ENCODE data around the gene CCDC50. TPM values are rescaled to one million over a fixed set of nuclear protein-coding genes. Genes with fewer than 3 reads are reported as not detected.

Gene CCDC50
- total RNA-seq, 1 experiment from 2014 or later, result 47.8 TPM

DNA sequence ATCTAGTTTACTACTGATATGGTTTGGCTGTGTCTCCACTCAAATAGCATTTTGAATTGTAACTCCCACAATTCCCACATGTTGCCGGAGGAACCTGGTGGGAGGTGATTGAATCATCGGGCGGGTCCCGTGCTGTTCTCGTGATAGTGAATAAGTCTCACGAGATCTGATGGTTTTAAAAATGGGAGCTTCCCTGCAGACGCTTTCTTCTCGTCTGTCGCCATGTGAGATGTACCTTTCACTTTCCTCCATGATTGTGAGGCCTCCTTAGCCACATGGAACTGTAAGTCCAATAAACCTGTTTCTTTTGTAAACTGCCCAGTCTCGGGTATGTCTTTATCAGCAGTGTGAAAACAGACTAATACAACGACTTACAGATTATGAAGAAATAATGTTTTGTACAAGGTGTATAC is 96.1 kb downstream of the CCDC50 start:
- no peaks in the 10 kb centered on the region for H3K9me2 ChIP-seq (ENCODE audit: insufficient read depth)
- H3K9me3 ChIP-seq (ENCODE audit: control insufficient read depth in 1 of 2, insufficient read depth in 1 of 2, low read depth in 1 of 2, low read length in 2 of 2), result no peaks in the 10 kb centered on the region
- no peak overlapping the region for H3K4me3 ChIP-seq (replicated peaks in 1 of 2; ENCODE audit: low read depth in 1 of 2, low read length in 2 of 2)
- H4K20me1 ChIP-seq (ENCODE audit: insufficient read depth), result no peaks in the 10 kb centered on the region
- no TSS peak for BruUV-seq (replicated peaks)
- H3K36me3 ChIP-seq (ENCODE audit: control insufficient read depth in 1 of 2, insufficient read depth in 2 of 2, low read length in 2 of 2), result no peaks in the 10 kb centered on the region
- H2AFZ ChIP-seq (ENCODE audit: low read depth, low read length, poor library complexity, severe bottlenecking), result no peak overlapping the region
- ChIA-PET RAD21 (ENCODE audit: low non-redundant PET in 1 of 2, low total read pairs in 2 of 2, uncharacterized antibody in 2 of 2, unreplicated experiment in 2 of 2) (no interaction called here), CTCF (no interaction called here), POLR2A (no interaction called here)
- H3K27me3 ChIP-seq (ENCODE audit: insufficient read depth, low read length), result no peaks in the 10 kb centered on the region
- DNase-seq (ENCODE audit: low read depth, low spot score), result no peak
- no peak overlapping the region for H3K27ac ChIP-seq (ENCODE audit: low read depth, low read length)
- no peaks in the 10 kb centered on the region for H3K4me1 ChIP-seq (ENCODE audit: control insufficient read depth in 1 of 2, insufficient read depth in 2 of 2, low read length in 2 of 2)
- H3K79me2 ChIP-seq (ENCODE audit: insufficient read depth, low read length), result no peaks in the 10 kb centered on the region
- TF ChIP-seq POLR2A (IDR thresholded peaks at IDR 0.05; ENCODE audit: borderline replicate concordance, extremely low read depth, insufficient read depth, insufficient read length) (no peak), SIN3A (IDR thresholded peaks at IDR 0.05; ENCODE audit: low read depth) (no peak), RAD21 (IDR thresholded peaks at IDR 0.05; ENCODE audit: low read depth) (no peak), ZFX (IDR thresholded peaks at IDR 0.05) (no peak), TCF7L2 (IDR thresholded peaks at IDR 0.05; ENCODE audit: borderline replicate concordance, extremely low read depth, insufficient read depth, insufficient read length) (no peak), YY1 (IDR thresholded peaks at IDR 0.05; ENCODE audit: extremely low read depth, insufficient replicate concordance, low read depth, low read length) (no peak), ELF1 (IDR thresholded peaks at IDR 0.05; ENCODE audit: borderline replicate concordance, low read depth) (no peak), ZNF274 (IDR thresholded peaks at IDR 0.05; ENCODE audit: low read depth, low read length) (no peak), FOSL1 (IDR thresholded peaks at IDR 0.05; ENCODE audit: low read depth) (no peak), CBX3 (IDR thresholded peaks at IDR 0.05; ENCODE audit: low read depth) (no peak), EZH2phosphoT487 (IDR thresholded peaks at IDR 0.05; ENCODE audit: borderline replicate concordance) (no peak), EZH2 (IDR thresholded peaks at IDR 0.05) (no peak)
- TF ChIP-seq, protein P1, sequence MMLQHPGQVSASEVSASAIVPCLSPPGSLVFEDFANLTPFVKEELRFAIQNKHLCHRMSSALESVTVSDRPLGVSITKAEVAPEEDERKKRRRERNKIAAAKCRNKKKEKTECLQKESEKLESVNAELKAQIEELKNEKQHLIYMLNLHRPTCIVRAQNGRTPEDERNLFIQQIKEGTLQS (IDR thresholded peaks at IDR 0.05), result no peak
- TF ChIP-seq, protein P2, sequence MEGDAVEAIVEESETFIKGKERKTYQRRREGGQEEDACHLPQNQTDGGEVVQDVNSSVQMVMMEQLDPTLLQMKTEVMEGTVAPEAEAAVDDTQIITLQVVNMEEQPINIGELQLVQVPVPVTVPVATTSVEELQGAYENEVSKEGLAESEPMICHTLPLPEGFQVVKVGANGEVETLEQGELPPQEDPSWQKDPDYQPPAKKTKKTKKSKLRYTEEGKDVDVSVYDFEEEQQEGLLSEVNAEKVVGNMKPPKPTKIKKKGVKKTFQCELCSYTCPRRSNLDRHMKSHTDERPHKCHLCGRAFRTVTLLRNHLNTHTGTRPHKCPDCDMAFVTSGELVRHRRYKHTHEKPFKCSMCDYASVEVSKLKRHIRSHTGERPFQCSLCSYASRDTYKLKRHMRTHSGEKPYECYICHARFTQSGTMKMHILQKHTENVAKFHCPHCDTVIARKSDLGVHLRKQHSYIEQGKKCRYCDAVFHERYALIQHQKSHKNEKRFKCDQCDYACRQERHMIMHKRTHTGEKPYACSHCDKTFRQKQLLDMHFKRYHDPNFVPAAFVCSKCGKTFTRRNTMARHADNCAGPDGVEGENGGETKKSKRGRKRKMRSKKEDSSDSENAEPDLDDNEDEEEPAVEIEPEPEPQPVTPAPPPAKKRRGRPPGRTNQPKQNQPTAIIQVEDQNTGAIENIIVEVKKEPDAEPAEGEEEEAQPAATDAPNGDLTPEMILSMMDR (IDR thresholded peaks at IDR 0.05 in 2 of 3, conservative IDR thresholded peaks at IDR 0.05 in 1 of 3; ENCODE audit: borderline replicate concordance in 1 of 3, insufficient read depth in 1 of 3, low read depth in 2 of 3, low read length in 2 of 3), result no peak
- no peak for ATAC-seq
- intact Hi-C loops (cut with micrococcal nuclease), result no loop called here
- H3K9ac ChIP-seq (ENCODE audit: low read length), result no peak overlapping the region
- no peak overlapping the region for H3K4me2 ChIP-seq (ENCODE audit: low read length)

Measured in HCT116 (cell line).